ENCODE measurements around the gene MSL3. TPM values are rescaled to one million over a fixed set of nuclear protein-coding genes. Genes with fewer than 3 reads are reported as not detected.

Gene MSL3
- total and polyA plus RNA-seq, 2 of the 8 experiments (the other 6 are each of a cell fraction or from before 2014, with no cell fraction given): 10.6 to 12.3 TPM

DNA sequence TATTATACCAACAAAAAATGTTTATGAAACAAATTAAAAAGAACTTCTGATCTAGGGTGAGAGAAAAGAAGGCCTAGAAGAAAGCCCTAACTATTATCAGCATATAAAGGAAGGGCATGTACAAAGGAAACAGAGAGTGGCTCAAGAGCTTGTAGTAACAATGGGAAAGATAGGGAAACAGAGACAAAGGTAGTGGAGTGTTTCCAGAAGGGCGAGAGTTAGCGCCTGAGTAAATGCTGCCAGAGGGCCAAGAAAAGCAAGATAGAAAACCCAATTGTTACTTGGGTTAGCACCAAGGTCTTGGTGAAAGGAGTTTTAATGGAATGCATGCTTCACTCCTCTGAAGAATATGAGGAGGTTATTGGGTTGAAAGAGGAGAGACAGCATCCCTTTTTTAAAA is 16.5 kb upstream of the MSL3 start:
- H3K27me3 ChIP-seq (replicated peaks in 1 of 4; ENCODE audit: control insufficient read depth in 3 of 4, extremely low read depth in 1 of 4, insufficient read depth in 3 of 4, low read length in 3 of 4): no peaks in the 10 kb centered on the region
- H3K4ac ChIP-seq (replicated peaks; ENCODE audit: insufficient read length, low read depth, low read length): no peak overlapping the region
- H2BK20ac ChIP-seq (ENCODE audit: low read length): no peak overlapping the region
- H3K79me2 ChIP-seq (ENCODE audit: control insufficient read depth in 1 of 2, insufficient read depth in 2 of 2, low read length in 2 of 2): no peaks in the 10 kb centered on the region
- 94% methylated on average over 2 of the region's 2 CpGs; no CpG with 5 or more reads in 1 of the 2 experiments for WGBS, 2 experiments (ENCODE audit: extremely low coverage in 1 of 2, insufficient coverage in 1 of 2, insufficient read length in 1 of 2, insufficient replicate concordance in 2 of 2, low coverage in 1 of 2, low lambda C conversion rate in 2 of 2, missing lambda C conversion rate in 1 of 2)
- H2BK5ac ChIP-seq (ENCODE audit: low read depth, low read length): no peak overlapping the region
- no peak overlapping the region for H4K91ac ChIP-seq (replicated peaks; ENCODE audit: insufficient read length, low read length)
- H3K18ac ChIP-seq (ENCODE audit: extremely low read depth, low read length): no peak overlapping the region
- H4K20me1 ChIP-seq (replicated peaks in 1 of 2; ENCODE audit: control insufficient read depth in 1 of 2, insufficient read depth in 2 of 2, low read length in 2 of 2): no peaks in the 10 kb centered on the region
- no peak overlapping the region for H4K5ac ChIP-seq (ENCODE audit: insufficient read length, low read depth, low read length)
- H3K4me3 ChIP-seq (ENCODE audit: extremely low read depth in 1 of 4, insufficient read depth in 2 of 4, low read depth in 3 of 4, low read length in 4 of 4): no peak overlapping the region
- H3K9ac ChIP-seq (replicated peaks in 1 of 4; ENCODE audit: extremely low read depth in 1 of 4, low read depth in 3 of 4, low read length in 3 of 4): no peak overlapping the region
- no peak overlapping the region for H3K4me2 ChIP-seq (ENCODE audit: insufficient read depth in 1 of 2, low read depth in 2 of 2, low read length in 2 of 2)
- no peak overlapping the region for H4K8ac ChIP-seq (ENCODE audit: extremely low read depth, insufficient read depth, low read length)
- no peak overlapping the region for H3K23ac ChIP-seq (ENCODE audit: insufficient read length)
- H3K79me1 ChIP-seq (ENCODE audit: low read depth, low read length): no peaks in the 10 kb centered on the region
- DNase-seq (ENCODE audit: low read depth in 1 of 2, low spot score in 2 of 2): no peak
- H2AFZ ChIP-seq (ENCODE audit: low read length): no peak overlapping the region
- H3K36me3 ChIP-seq (ENCODE audit: control insufficient read depth in 2 of 4, insufficient read depth in 4 of 4, low read length in 3 of 4): no peaks in the 10 kb centered on the region
- H2BK12ac ChIP-seq (ENCODE audit: low read depth, low read length): no peak overlapping the region
- no peak overlapping the region for H2AK5ac ChIP-seq (ENCODE audit: low read depth, low read length)
- H2BK15ac ChIP-seq (ENCODE audit: low read length): no peak overlapping the region
- POLR2A ChIA-PET (ENCODE audit: partially characterized antibody): no interaction called here
- no peaks in the 10 kb centered on the region for H3K23me2 ChIP-seq (ENCODE audit: low read depth, low read length)
- H3K56ac ChIP-seq (replicated peaks; ENCODE audit: insufficient read length, low read depth, low read length): no peak overlapping the region
- H3K4me1 ChIP-seq (replicated peaks in 1 of 4; ENCODE audit: control insufficient read depth in 3 of 4, insufficient read depth in 4 of 4, low read length in 3 of 4): no peaks in the 10 kb centered on the region
- CTCF ChIA-PET (ENCODE audit: partially characterized antibody): no interaction called here
- H3K14ac ChIP-seq (ENCODE audit: insufficient read length): no peak overlapping the region
- no peaks in the 10 kb centered on the region for H3K9me3 ChIP-seq (ENCODE audit: insufficient read depth in 2 of 2, low read depth in 1 of 2, low read length in 1 of 2)
- no peak overlapping the region for H2BK120ac ChIP-seq (replicated peaks; ENCODE audit: low read depth, low read length)
- no peak for FAIRE-seq
- H3K27ac ChIP-seq (ENCODE audit: low read depth, low read length): no peak overlapping the region
- no peak for TF ChIP-seq HDAC2 (IDR thresholded peaks at IDR 0.05; ENCODE audit: borderline replicate concordance in 1 of 2, low read depth in 2 of 2, low read length in 2 of 2)
- TF ChIP-seq SIN3A (conservative IDR thresholded peaks at IDR 0.05 in 1 of 2, IDR thresholded peaks at IDR 0.05 in 1 of 2; ENCODE audit: low read depth in 1 of 2, low read length in 2 of 2): no peak
- TF ChIP-seq TEAD4 (IDR thresholded peaks at IDR 0.05; ENCODE audit: low read depth, low read length): no peak
- no peak for TF ChIP-seq TAF7 (optimal IDR thresholded peaks at IDR 0.05; ENCODE audit: borderline replicate concordance, low read depth, low read length)
- no peak for TF ChIP-seq NRF1 (IDR thresholded peaks at IDR 0.05; ENCODE audit: low read depth, low read length)
- no peak for TF ChIP-seq KDM5A (IDR thresholded peaks at IDR 0.05; ENCODE audit: low read length)
- TF ChIP-seq BRCA1 (IDR thresholded peaks at IDR 0.05; ENCODE audit: low read depth, low read length): no peak
- TF ChIP-seq MAX (IDR thresholded peaks at IDR 0.05): no peak
- no peak for TF ChIP-seq TCF12 (IDR thresholded peaks at IDR 0.05; ENCODE audit: low read depth, low read length)
- no peak for TF ChIP-seq CREB1 (IDR thresholded peaks at IDR 0.05)
- TF ChIP-seq RFX5 (IDR thresholded peaks at IDR 0.05; ENCODE audit: borderline replicate concordance, low read depth, low read length): no peak

All from H1 (cell line).